ENCODE data around the gene P2RY6. TPM values are rescaled to one million over a fixed set of nuclear protein-coding genes. Genes with fewer than 3 reads are reported as not detected.

The P2RY6 gene
- total and polyA plus RNA-seq, 8 donors = 0.24 to 4.1 (median 0.98) TPM; not detected in 1

DNA sequence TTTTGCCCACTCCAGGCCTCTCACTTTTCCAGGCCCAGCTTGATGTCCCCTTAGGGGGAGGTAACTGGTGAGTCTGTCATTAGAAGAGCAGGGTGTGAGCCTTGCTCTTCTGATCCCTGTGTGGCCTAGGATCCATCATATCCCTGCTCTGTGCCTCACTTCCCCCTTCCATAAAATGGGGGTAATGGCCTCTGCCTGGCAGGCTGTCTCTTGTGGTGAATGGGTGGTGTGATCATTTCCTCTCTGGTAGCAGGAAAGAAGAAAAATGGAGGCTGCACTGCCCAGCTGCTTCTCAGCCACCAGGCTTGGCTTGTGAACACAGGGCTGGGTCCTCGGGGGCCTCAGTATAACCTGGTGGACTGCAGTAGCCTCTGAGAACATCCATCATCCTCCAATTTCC is 41.5 kb downstream of the P2RY6 start:
- FAIRE-seq (no peak), ATAC-seq (no peak), DNase-seq (no peak)
- H3K4me1 ChIP-seq = no peaks in the 10 kb centered on the region
- TF ChIP-seq, protein P1, sequence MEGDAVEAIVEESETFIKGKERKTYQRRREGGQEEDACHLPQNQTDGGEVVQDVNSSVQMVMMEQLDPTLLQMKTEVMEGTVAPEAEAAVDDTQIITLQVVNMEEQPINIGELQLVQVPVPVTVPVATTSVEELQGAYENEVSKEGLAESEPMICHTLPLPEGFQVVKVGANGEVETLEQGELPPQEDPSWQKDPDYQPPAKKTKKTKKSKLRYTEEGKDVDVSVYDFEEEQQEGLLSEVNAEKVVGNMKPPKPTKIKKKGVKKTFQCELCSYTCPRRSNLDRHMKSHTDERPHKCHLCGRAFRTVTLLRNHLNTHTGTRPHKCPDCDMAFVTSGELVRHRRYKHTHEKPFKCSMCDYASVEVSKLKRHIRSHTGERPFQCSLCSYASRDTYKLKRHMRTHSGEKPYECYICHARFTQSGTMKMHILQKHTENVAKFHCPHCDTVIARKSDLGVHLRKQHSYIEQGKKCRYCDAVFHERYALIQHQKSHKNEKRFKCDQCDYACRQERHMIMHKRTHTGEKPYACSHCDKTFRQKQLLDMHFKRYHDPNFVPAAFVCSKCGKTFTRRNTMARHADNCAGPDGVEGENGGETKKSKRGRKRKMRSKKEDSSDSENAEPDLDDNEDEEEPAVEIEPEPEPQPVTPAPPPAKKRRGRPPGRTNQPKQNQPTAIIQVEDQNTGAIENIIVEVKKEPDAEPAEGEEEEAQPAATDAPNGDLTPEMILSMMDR (IDR thresholded peaks at IDR 0.05) = no peak
- H3K27ac ChIP-seq = no peak overlapping the region
- H3K9me3 ChIP-seq = no peaks in the 10 kb centered on the region
- no peaks in the 10 kb centered on the region for H3K27me3 ChIP-seq
- peak overlapping the region in 1 of 4 donors; percentile 6 for H3K4me3 ChIP-seq
- H3K36me3 ChIP-seq = no peaks in the 10 kb centered on the region
- WGBS, 2 donors = 67 to 75% methylated on average over 1 of the region's 1 CpG
- intact Hi-C loops (cut with DNase I) = no loop called here

DNA sequence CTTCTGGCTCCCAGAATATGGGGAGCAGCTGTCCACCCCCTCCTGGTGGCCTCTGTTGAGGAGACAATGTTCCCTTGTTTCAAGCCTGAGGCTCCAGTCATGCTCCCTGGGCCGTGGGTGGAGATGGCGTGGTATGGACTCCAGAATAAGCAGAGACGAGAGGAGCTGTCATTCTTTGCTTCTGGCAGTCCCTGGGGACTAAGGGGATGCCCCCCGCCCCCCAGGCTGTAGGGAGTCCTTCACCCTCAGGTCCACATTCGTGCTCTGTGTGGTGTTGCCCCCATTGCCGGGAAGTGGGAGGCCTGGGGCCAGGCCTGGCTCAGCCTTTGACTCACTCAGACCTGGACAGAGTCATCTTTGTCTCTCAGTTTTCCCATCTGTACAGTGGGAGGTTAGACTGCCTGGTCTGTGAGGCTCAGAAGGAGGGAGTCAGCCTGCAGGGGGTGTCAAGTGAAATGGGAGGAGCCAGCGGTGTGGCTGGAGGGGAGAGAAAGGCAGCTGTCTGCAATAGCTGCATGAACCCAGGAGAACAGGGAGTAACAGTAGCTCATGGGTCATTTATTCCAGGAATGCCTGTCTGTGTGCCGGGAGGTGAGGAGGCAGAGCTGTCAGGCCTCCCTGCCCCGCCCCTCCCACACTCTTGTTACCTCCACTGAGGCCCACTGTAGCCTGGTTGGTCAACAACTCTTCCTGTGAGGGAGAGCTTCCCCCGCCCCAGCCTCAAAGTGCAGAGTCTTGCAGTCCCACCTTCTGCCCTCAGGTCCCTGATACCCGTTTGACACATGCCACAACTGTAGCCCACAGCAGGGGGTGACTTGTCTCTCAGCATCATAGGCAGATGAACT is 42.2 kb downstream of the P2RY6 start:
- DNase-seq (no peak), FAIRE-seq (no peak), ATAC-seq (peak in 2 of 4 donors; percentile 6 to 16)
- Histone ChIP-seq H3K27ac (no peak overlapping the region), H3K4me1 (no peaks in the 10 kb centered on the region), H3K9me3 (no peaks in the 10 kb centered on the region), H3K4me3 (peak overlapping the region in 1 of 4 donors; percentile 6), H3K27me3 (no peaks in the 10 kb centered on the region), H3K36me3 (no peaks in the 10 kb centered on the region)
- TF ChIP-seq, protein P1 (IDR thresholded peaks at IDR 0.05) = no peak
- WGBS, 2 donors = 61 to 66% methylated on average over 11 of the region's 11 CpGs
- intact Hi-C loops (cut with DNase I) = no loop called here

DNA sequence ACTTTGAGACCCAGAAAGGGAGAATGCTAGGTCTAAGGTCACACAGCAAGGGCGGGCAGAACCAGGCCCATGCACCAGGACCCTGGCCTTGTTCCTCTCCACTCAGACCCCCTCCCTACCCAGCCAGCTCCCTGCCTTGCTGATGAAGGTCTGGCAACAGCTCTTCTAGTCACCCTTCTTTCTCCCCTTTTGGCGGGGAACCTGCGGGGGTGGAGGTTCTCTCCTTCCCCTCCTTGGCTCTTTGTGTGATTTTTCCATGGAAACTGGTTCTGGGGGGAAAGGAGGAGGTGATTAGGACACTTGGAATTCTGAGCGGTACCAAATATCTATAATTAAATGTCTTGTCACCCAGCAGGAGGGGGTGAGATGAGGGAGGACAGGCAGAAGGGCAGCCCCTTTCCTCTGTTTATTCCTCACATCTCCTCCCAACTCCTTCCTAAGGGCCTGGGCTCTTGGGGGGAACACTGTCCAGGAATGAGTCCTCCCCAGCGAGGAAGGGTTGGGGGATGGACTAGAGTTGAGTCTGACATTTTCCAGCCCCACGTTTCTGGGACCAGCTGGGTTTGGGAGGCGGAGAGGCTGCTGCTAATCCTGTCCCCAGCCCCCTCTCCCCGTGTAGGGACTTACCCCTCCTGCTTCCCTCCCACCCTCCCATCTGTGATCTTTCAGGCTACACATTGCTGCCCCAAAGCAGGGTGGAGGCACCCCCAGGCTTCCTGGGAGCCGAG is 43.3 kb downstream of the P2RY6 start:
- FAIRE-seq (no peak), DNase-seq (peak in 1 of 6 donors; percentile 16), ATAC-seq (no peak)
- no peaks in the 10 kb centered on the region for H3K9me3 ChIP-seq
- H3K27ac ChIP-seq = no peak overlapping the region
- intact Hi-C loops (cut with DNase I) = no loop called here
- no peak overlapping the region for H3K4me3 ChIP-seq
- 67 to 82% methylated on average over 7 to 9 of the region's 9 CpGs for WGBS, 2 donors
- H3K27me3 ChIP-seq = no peaks in the 10 kb centered on the region
- TF ChIP-seq, protein P1 (IDR thresholded peaks at IDR 0.05) = no peak
- no peaks in the 10 kb centered on the region for H3K4me1 ChIP-seq
- no peaks in the 10 kb centered on the region for H3K36me3 ChIP-seq

DNA sequence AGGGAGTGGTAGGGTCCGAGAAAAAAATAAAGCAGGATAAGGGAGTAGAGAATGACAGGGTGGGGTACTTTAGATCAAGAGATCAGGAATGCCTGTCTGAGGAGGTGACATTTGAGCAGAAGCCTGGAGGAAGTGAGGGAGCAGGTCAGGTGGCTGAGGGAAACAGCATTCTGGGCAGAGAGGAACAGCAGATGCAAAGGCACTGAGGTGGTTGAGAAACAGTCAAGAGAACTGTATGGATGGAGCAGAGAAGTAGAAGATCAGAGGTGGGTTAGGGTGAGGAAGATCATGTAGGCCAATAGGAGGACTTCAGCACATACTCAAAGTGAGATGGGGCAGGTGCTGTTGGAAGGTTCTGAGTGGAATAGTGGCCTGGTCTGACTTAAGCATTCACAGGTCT is 44.3 kb downstream of the P2RY6 start:
- Histone ChIP-seq H3K36me3 (no peaks in the 10 kb centered on the region), H3K9me3 (no peaks in the 10 kb centered on the region), H3K27me3 (no peaks in the 10 kb centered on the region), H3K27ac (no peak overlapping the region), H3K4me1 (no peaks in the 10 kb centered on the region), H3K4me3 (no peak overlapping the region)
- TF ChIP-seq, protein P1 (IDR thresholded peaks at IDR 0.05) = no peak
- DNase-seq = no peak
- intact Hi-C loops (cut with DNase I) = no loop called here
- 77 to 93% methylated on average over 1 of the region's 1 CpG for WGBS, 2 donors
- FAIRE-seq = no peak
- no peak for ATAC-seq

Measured in pancreas (tissue), 10 donors.